Endothelial cell (in vitro differentiated cells): Measurements from ENCODE around the gene DRD1. TPM values are rescaled to one million over a fixed set of nuclear protein-coding genes. Genes with fewer than 3 reads are reported as not detected.

Source experiments
- DNase-seq: peaks from one replicate; pipeline ENCODE4 v3.0.0; 2021; ENCODE audit warnings: low spot score
- H3K27ac Mint-ChIP-seq: one replicate; pipeline ENCODE4 v1.8.0; 2021; ENCODE audit warnings: mixed read lengths, inconsistent platforms; ENCODE audit not compliant: unreplicated experiment
- H3K27me3 Mint-ChIP-seq: one replicate; pipeline ENCODE4 v1.8.0; 2021; ENCODE audit warnings: mild to moderate bottlenecking, moderate library complexity, mixed read lengths, inconsistent platforms; ENCODE audit not compliant: unreplicated experiment
- H3K36me3 Mint-ChIP-seq: one replicate; pipeline ENCODE4 v1.8.0; 2021; ENCODE audit warnings: mild to moderate bottlenecking, low read depth, mixed read lengths, inconsistent platforms; ENCODE audit not compliant: unreplicated experiment
- H3K4me1 Mint-ChIP-seq: one replicate; pipeline ENCODE4 v1.8.0; 2021; ENCODE audit warnings: mild to moderate bottlenecking, mixed read lengths, inconsistent platforms; ENCODE audit not compliant: unreplicated experiment
- H3K4me3 Mint-ChIP-seq: one replicate; pipeline ENCODE4 v1.8.0; 2021; ENCODE audit warnings: mild to moderate bottlenecking, mixed read lengths, inconsistent platforms; ENCODE audit not compliant: unreplicated experiment
- H3K9me3 Mint-ChIP-seq: one replicate; pipeline ENCODE4 v1.8.0; 2021; ENCODE audit warnings: mixed read lengths, inconsistent platforms; ENCODE audit not compliant: unreplicated experiment
- CTCF ChIP-seq: fragments of 200-600 bp; sonication (generic); IDR thresholded peaks from one replicate; pipeline ENCODE4 v1.5.0; 2021; ENCODE audit warnings: antibody characterized with exemption; ENCODE audit not compliant: unreplicated experiment
- total RNA-seq: library from RNA; stranded (reverse); fragmentation: NEBNext Ultra II Directional; extraction: Animal tissue kit (Norgen Biotek cat#: 25700); gene quantifications from one replicate; pipeline ENCODE4 v1.2.1, GENCODE V29; 2021; ENCODE audit not compliant: unreplicated experiment

The DRD1 gene
- total RNA-seq, 1 donor from 2014 or later, result 0.18 TPM

- Mint-ChIP-seq H3K4me1 (peaks cover 13% of the 10 kb centered on the region), H3K27me3 (no peaks in the 10 kb centered on the region), H3K4me3 (no peak overlapping the region), H3K36me3 (peaks cover 23% of the 10 kb centered on the region), H3K27ac (no peak overlapping the region), H3K9me3 (no peaks in the 10 kb centered on the region)
- TF ChIP-seq CTCF, result no peak
- DNase-seq, result no peak
Observed at GRCh38 chr5:175484322-175484721, 40.3 kb upstream of the DRD1 start.

GRCh38 chr5:175483337-175483736 is 39.4 kb upstream of the DRD1 start:
- Mint-ChIP-seq H3K9me3 (no peaks in the 10 kb centered on the region), H3K27ac (no peak overlapping the region), H3K4me1 (peaks cover 18% of the 10 kb centered on the region), H3K36me3 (peaks cover 21% of the 10 kb centered on the region), H3K27me3 (peaks cover 2% of the 10 kb centered on the region), H3K4me3 (no peak overlapping the region)
- no peak for TF ChIP-seq CTCF
- no peak for DNase-seq

- no peaks in the 10 kb centered on the region for H3K9me3 Mint-ChIP-seq
- no peak for DNase-seq
- peaks cover 14% of the 10 kb centered on the region for H3K36me3 Mint-ChIP-seq
- TF ChIP-seq CTCF, result no peak
- H3K27ac Mint-ChIP-seq, result peak overlapping the region; percentile 86
- H3K4me3 Mint-ChIP-seq, result peak overlapping the region; percentile 96
- H3K27me3 Mint-ChIP-seq, result peaks cover 2% of the 10 kb centered on the region
- H3K4me1 Mint-ChIP-seq, result peaks cover 30% of the 10 kb centered on the region
Observed at GRCh38 chr5:175479125-175479881, 35.3 kb upstream of the DRD1 start.

GRCh38 chr5:175478384-175479124 is 34.6 kb upstream of the DRD1 start, which contains the start of gene SFXN1:
SFXN1 (plus strand) TSS chr5:175478560; CDS start chr5:175492104, 13,544 bp downstream.
- Mint-ChIP-seq H3K36me3 (peaks cover 11% of the 10 kb centered on the region), H3K27me3 (peaks cover 2% of the 10 kb centered on the region), H3K27ac (peak within 1 kb of the TSS; percentile 86)

More at GRCh38 chr5:175478384-175479124, 34.6 kb upstream of the DRD1 start, which contains the start of gene SFXN1:
- TF ChIP-seq CTCF, result no peak
- Mint-ChIP-seq H3K4me3 (peak within 1 kb of the TSS; percentile 96), H3K9me3 (no peaks in the 10 kb centered on the region), H3K4me1 (peaks cover 30% of the 10 kb centered on the region)
- DNase-seq, result peak; percentile 68
